Left ventricle myocardium inferior (tissue), 1 donor: Measurements from ENCODE around the gene RALGPS1. TPM values are rescaled to one million over a fixed set of nuclear protein-coding genes. Genes with fewer than 3 reads are reported as not detected.

Experiments used
- DNase-seq: peaks from one replicate; pipeline ENCODE4 v3.0.0-alpha.2; 2020
- H3K27ac ChIP-seq: fragments of 200-600 bp; replicated peaks from 2 replicates; pipeline ENCODE4 v1.8.0; 2021
- H3K27me3 ChIP-seq: fragments of 200-600 bp; 2 replicates; pipeline ENCODE4 v1.8.0; 2021; ENCODE audit warnings: low read depth
- H3K36me3 ChIP-seq: fragments of 200-600 bp; 2 replicates; pipeline ENCODE4 v1.8.0; 2021
- H3K4me1 ChIP-seq: fragments of 200-600 bp; 2 replicates; pipeline ENCODE4 v1.8.0; 2021
- H3K4me3 ChIP-seq: fragments of 200-600 bp; 2 replicates; pipeline ENCODE4 v1.8.0; 2021; ENCODE audit warnings: mild to moderate bottlenecking, moderate library complexity
- H3K9me3 ChIP-seq: fragments of 200-600 bp; replicated peaks from 2 replicates; pipeline ENCODE4 v1.8.0; 2021
- CTCF ChIP-seq: fragments of 200-600 bp; IDR thresholded peaks from 2 replicates; pipeline ENCODE4 v1.8.0; 2021; ENCODE audit warnings: antibody characterized with exemption, mild to moderate bottlenecking, borderline replicate concordance
- intact Hi-C: fragments of 100-400 bp; cut with micrococcal nuclease; formaldehyde crosslinking; loops from one replicate; pipeline ENCODE4 v1.11.0; 2022
- total RNA-seq: library from RNA; stranded (reverse); fragmentation: NEBNext Ultra II Directional; extraction: Animal tissue kit (Norgen Biotek cat#: 25700); gene quantifications from one replicate; pipeline ENCODE4 v1.2.1, GENCODE V29; 2021
- donor health status: DM: no; HTN: yes; CAD: no; lungs with severe emphysema.

RALGPS1 gene
- total RNA-seq, 1 donor from 2014 or later, result 18.9 TPM

- Histone ChIP-seq H3K36me3 (peaks cover 27% of the 10 kb centered on the region), H3K9me3 (no peaks in the 10 kb centered on the region), H3K4me3 (no peak overlapping the region), H3K27me3 (no peaks in the 10 kb centered on the region), H3K4me1 (peaks cover 96% of the 10 kb centered on the region), H3K27ac (peak overlapping the region; percentile 87)
- DNase-seq, result no peak
- intact Hi-C loops, result no loop called here
- no peak for TF ChIP-seq CTCF
These were observed 191.4 kb downstream of the RALGPS1 start for GRCh38 chr9:127105805-127106465.

- no peak for TF ChIP-seq CTCF
- peak overlapping the region; percentile 87 for H3K27ac ChIP-seq
- no peak overlapping the region for H3K4me3 ChIP-seq
- no peaks in the 10 kb centered on the region for H3K27me3 ChIP-seq
- peaks cover 27% of the 10 kb centered on the region for H3K36me3 ChIP-seq
- no peaks in the 10 kb centered on the region for H3K9me3 ChIP-seq
- no peak for DNase-seq
- peaks cover 96% of the 10 kb centered on the region for H3K4me1 ChIP-seq
- intact Hi-C loops, result no loop called here
These were observed 191.9 kb downstream of the RALGPS1 start for GRCh38 chr9:127106466-127106855.

- H3K27ac ChIP-seq, result peak overlapping the region; percentile 87
- intact Hi-C loops, result no loop called here
- peaks cover 100% of the 10 kb centered on the region for H3K4me1 ChIP-seq
- H3K27me3 ChIP-seq, result no peaks in the 10 kb centered on the region
- peaks cover 27% of the 10 kb centered on the region for H3K36me3 ChIP-seq
- DNase-seq, result no peak
- no peak for TF ChIP-seq CTCF
- no peak overlapping the region for H3K4me3 ChIP-seq
- no peaks in the 10 kb centered on the region for H3K9me3 ChIP-seq
These were observed 192.8 kb downstream of the RALGPS1 start for GRCh38 chr9:127107171-127107928.

GRCh38 chr9:127107929-127108876 is 193.6 kb downstream of the RALGPS1 start:
- no peak for TF ChIP-seq CTCF
- Histone ChIP-seq H3K27ac (peak overlapping the region; percentile 87), H3K36me3 (peaks cover 27% of the 10 kb centered on the region), H3K9me3 (no peaks in the 10 kb centered on the region), H3K4me1 (peaks cover 100% of the 10 kb centered on the region), H3K27me3 (no peaks in the 10 kb centered on the region), H3K4me3 (no peak overlapping the region)
- intact Hi-C loops, result no loop called here
- no peak for DNase-seq

GRCh38 chr9:127109212-127109711 is 194.7 kb downstream of the RALGPS1 start:
- no peaks in the 10 kb centered on the region for H3K9me3 ChIP-seq
- H3K36me3 ChIP-seq, result peaks cover 27% of the 10 kb centered on the region
- H3K27me3 ChIP-seq, result no peaks in the 10 kb centered on the region
- TF ChIP-seq CTCF, result no peak
- H3K4me3 ChIP-seq, result no peak overlapping the region
- intact Hi-C loops, result no loop called here
- DNase-seq, result no peak
- peak overlapping the region; percentile 87 for H3K27ac ChIP-seq
- peaks cover 100% of the 10 kb centered on the region for H3K4me1 ChIP-seq
